ENCODE measurements around the gene ZNF592.

Gene ZNF592

GRCh38 chr15:84829428-84829827 is 81.0 kb downstream of the ZNF592 start:
- DNase-seq (ENCODE audit: low spot score) = no peak

DNA sequence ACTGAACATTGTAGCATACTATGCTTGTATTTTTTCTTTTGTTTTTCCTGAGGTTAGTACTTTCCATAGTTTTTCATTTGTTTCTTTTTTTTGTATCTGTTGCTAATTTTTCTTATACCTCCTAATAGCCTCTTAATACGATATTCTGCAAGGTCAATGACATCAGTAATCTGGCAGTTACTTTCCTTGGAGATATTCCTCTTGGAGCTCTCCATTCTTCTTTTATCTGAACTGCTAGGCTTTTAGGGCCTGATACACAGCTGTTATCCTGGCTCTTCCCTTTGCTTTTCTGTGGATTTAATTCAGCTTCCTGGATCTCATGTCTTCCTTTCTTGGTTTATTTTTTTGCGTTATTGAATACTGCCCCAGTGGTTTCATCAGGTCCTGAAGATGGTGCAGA is 81.6 kb downstream of the ZNF592 start:
- DNase-seq (ENCODE audit: low spot score) = no peak

- DNase-seq (ENCODE audit: low spot score) = no peak
Observed at GRCh38 chr15:84831028-84831427, 82.6 kb downstream of the ZNF592 start.

DNA sequence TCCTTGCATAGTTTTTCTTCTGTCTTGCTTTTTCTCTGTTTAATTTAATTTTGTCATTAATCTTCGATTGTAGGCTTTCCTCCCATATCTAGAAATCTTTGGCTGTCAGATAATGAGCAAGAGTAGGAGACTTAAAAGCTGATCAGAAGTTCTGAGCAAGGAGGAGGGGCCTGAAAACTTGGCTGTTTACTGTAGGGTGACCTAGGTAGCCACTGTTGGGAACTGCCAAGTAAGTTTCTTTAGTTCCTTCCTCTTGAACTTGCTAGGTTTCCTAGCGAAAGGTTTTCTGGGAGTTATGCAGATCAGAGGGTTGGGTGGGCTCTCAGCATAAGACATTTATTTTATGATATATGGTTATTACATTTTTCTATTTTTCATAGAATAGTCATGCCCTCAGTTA is 83.2 kb downstream of the ZNF592 start:
- DNase-seq (ENCODE audit: low spot score) = no peak

DNA sequence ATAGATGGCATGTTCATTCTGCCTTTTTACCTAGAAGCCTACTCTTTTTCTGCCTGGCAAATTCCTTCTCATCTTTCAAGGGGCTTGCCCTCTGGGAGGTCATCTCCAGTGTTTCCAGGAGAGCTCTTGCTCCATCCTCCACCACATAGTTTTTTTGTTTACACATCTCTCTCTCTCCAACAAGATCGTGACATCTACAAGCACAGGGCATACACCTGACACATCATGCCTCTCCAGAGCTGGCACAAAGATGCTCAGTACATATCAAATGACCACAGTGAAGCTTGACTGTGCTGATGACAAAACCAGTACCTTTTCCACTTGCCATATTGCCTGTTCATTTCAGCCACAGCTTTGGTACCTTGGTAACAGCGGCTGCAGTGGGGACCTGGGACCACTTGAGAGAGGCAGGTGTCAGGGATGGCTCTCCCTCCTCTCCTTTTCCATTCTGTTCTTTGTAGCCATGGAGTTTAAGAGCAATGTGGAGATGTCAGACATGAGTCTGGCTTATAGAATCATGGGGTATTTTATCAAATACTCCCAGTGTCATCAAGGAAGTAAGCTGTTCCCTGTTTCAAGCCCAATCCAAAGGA is 84.2 kb downstream of the ZNF592 start:
- no peak for DNase-seq (ENCODE audit: low spot score)

- DNase-seq (ENCODE audit: low spot score) = peak; percentile 33
Observed at GRCh38 chr15:84833447-84834228, 85.2 kb downstream of the ZNF592 start.

GRCh38 chr15:84834229-84834955 is 86.0 kb downstream of the ZNF592 start:
- no peak for DNase-seq (ENCODE audit: low spot score)

DNA sequence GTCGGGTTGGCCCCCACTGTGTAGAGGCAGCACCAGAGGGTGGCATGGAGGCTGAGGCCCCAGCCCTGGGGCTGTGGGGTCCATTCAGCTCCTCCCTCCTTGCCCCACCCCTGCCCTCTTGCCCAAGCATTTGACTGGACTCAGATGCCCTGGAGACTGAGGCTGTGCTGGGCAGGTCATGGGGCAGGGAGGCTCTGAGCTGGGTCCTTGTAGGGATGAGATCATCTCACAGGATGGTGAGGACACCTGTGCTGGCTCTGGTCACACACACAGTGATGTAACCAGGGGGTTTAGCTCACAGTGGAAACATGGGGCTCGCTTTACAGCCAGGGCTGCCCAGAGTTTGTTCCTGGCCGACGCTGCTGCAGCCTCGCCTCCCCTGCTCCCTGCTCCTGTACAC is 86.6 kb downstream of the ZNF592 start:
- DNase-seq (ENCODE audit: low spot score) = no peak

- no peak for DNase-seq (ENCODE audit: low spot score)
Observed at GRCh38 chr15:84835661-84836337, 87.4 kb downstream of the ZNF592 start.

- no peak for DNase-seq (ENCODE audit: low spot score)
Observed at GRCh38 chr15:84836844-84837243, 88.5 kb downstream of the ZNF592 start.

- DNase-seq (ENCODE audit: low spot score) = no peak
Observed at GRCh38 chr15:84839714-84840113, 91.3 kb downstream of the ZNF592 start.

DNA sequence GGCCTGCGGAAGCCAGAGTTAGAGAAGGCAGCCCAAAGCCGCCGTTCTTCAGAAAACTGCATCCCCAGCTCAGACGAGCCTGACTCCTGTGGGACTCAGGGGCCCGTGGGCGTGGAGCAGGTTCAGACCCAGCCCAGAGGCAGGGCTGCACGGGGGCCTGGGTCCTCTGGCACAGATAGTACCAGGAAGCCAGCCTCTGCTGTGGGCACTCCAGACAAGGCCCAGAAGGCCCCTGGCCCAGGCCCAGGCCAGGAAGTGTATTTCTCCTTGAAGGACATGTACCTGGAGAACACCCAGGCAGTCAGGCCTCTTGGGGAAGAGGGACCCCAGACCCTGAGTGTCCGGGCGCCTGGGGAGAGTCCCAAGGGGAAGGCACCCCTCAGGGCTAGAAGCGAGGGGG is 91.9 kb downstream of the ZNF592 start:
- no peak for DNase-seq (ENCODE audit: low spot score)

DNA sequence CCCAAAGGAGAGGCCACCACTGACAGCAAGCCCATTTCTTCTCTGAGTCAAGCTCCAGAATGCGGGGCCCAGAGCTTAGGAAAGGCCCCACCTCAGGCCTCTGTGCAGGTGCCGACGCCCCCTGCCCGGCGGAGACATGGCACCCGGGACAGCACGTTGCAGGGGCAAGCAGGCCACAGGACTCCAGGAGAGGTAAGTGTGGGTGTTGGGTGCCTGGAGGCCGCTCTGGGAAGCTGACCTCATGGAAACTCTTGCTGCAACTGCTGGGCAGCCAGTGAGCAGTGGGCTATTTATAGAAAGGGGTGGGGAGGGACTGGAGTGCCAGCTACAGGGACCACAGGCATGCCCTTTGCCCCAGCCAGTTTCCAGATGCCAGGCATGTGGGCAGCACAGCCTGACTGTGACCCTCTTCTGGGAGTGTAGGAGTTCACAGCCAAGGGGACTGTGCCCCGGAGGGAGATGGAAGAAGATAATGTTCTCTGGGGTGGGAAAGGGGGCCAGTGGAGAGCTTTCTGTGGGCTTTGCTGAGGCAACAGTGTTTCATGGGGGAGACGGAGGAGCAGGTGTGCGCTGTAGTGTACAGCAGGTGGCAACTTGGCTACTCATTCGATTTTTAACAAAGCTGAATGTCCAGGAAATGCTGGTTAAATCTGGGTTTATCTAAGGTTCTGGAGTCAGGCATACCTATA is 92.5 kb downstream of the ZNF592 start:
- DNase-seq (ENCODE audit: low spot score) = peak; percentile 68

DNA sequence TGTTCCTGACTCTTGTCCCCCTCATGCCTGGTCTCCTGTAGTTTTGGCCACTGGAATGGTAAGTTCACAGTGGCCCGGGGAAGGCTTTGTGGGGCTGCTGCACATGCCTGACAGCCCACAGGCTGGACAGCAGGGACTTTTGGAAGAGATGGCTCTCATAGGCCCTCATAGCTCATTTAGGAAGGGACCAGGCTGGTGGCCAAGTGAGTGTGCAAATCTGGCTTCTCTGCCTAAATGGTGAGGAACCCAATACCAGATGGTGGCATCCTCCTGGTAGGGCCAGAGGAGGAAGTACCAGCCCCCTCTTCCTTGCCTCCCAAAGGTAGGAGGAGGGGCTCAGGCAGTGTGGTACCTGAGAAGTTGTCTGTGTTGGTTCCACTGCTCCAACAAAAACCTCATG is 94.4 kb downstream of the ZNF592 start:
- no peak for DNase-seq (ENCODE audit: low spot score)

GRCh38 chr15:84844964-84845363 is 96.6 kb downstream of the ZNF592 start:
- no peak for DNase-seq (ENCODE audit: low spot score)

GRCh38 chr15:84845631-84846030 is 97.2 kb downstream of the ZNF592 start:
- peak; percentile 78 for DNase-seq (ENCODE audit: low spot score)

DNA sequence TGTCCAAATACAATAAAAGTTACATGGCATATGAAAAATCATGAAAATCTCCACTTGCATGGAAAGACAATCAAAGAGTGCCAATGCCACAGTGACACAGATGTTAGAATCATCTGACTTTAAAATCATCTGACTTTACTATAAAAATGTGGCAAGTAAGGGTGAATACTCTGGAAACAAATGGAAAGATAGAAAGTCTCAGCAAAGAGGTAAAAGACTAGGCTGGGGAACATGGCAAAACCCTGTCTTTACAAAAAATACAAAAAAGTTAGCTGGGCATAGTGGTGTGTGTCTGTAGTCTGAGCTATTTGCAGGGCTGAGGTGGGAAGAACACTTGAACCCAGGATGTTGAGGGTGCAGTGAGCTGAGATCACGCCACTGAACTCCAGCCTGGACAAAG is 97.9 kb downstream of the ZNF592 start:
- DNase-seq (ENCODE audit: low spot score) = no peak

DNA sequence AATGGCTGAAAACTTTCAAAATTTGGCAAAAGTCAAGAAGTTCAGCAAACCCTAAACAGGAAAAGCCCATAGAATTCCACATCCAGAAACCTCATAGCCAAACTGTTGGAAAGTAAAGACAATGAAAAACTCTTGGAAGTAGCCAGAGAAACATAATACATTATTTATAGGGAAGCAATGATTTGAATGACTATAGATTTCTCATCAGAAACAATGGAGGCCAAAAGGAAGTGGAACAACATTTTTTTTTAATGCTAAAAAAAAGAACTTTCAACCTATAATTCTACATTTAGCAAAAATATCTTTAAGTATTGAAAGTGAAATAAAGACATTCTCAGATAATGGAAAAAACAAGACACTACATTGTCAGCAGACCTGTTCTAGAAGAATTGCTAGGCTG is 99.0 kb downstream of the ZNF592 start:
- DNase-seq (ENCODE audit: low spot score) = no peak

DNA sequence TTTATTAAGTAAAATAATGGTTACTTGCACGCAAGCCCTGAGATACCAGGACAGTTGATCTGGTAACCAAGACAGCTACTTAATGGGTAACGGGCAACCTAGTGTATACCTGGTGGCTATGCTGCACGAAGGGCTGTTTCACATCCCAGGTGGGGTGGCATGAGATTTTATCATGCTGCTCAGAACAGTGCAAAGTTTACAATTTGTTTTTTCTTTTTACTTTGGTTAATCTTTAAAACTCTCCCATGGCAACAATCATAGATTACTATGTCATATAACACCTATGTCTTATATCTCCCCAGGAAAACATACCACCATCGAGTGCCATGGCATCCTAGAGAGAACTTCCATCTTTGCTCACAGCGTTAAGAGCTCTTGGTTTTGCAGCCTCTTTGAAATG is 103.8 kb downstream of the ZNF592 start:
- no peak for DNase-seq (ENCODE audit: low spot score)

DNA sequence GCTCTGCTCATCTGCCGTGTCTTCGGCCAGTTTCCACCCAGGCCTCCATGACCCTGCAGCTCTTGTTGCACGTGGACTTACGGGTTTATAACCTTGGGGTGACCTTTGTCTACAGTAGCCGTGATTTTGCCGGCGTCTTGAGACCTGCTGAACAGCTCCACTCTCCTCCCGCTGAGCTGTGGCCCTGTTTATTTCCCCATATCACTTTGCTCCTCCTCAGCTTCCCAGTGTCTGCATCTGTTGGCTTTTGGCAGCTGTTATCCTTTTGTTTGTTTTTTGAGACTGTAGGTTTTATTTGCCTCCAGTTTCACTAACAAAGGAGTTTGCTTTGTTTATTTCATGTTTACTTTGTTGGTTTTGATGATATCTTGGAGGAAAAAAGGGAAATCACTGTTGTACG is 106.7 kb downstream of the ZNF592 start:
- DNase-seq (ENCODE audit: low spot score) = no peak

GRCh38 chr15:84855765-84856164 is 107.4 kb downstream of the ZNF592 start:
- no peak for DNase-seq (ENCODE audit: low spot score)
